Rectal smooth muscle tissue (tissue), 1 donor: ENCODE measurements around the gene NFYC.
"Not testable (repeated sequence)": the region's sequence is repeated elsewhere in the genome, so short reads cannot be mapped to it uniquely, and the experiment has no call there.

Source experiments
- H3K27ac ChIP-seq: one replicate; pipeline ENCODE4 v1.7.0; 2013; ENCODE audit warnings: low read depth, low read length, inconsistent platforms
- H3K27me3 ChIP-seq: one replicate; pipeline ENCODE4 v1.7.0; 2013; ENCODE audit warnings: low read length; ENCODE audit not compliant: control insufficient read depth, insufficient read depth
- H3K36me3 ChIP-seq: one replicate; pipeline ENCODE4 v1.7.0; 2013; ENCODE audit warnings: low read length; ENCODE audit not compliant: control insufficient read depth, insufficient read depth
- H3K4me1 ChIP-seq: one replicate; pipeline ENCODE4 v1.7.0; 2013; ENCODE audit warnings: low read length; ENCODE audit not compliant: control insufficient read depth, insufficient read depth
- H3K4me3 ChIP-seq: one replicate; pipeline ENCODE4 v1.7.0; 2013; ENCODE audit warnings: low read length
- H3K9ac ChIP-seq: one replicate; pipeline ENCODE4 v1.7.0; 2013; ENCODE audit warnings: low read length

Gene NFYC

DNA sequence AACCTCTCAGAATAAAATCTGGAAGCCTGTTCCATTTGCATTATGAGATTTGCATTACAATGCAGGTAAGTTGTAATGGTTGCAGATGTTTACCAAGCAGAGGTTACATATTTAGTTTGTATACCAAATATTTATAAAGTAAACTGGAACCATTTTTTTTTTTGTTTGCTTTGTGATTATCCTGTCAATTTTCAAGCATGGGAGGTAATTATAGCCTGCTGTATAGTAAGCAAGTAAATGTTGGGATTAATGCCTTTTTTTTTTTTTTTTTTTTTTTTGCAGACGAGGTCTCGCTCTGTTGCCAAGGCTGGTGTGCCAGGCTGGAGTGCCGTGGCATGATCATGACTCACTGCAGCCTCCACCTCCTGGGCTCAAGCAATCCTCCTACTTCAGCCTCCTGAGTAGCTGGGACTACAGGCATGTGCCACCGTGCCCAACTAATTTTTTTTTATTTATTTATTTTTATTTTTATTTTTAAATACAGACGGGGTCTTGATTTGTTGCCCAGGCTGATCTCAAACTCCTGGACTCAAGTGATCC lies 21.0 kb downstream of the NFYC start:
- peaks cover 13% of the 10 kb centered on the region for H3K4me1 ChIP-seq
- H3K9ac ChIP-seq = no peak overlapping the region
- no peak overlapping the region for H3K4me3 ChIP-seq
- H3K27ac ChIP-seq = no peak overlapping the region
- H3K27me3 ChIP-seq = no peaks in the 10 kb centered on the region
- no peaks in the 10 kb centered on the region for H3K36me3 ChIP-seq

DNA sequence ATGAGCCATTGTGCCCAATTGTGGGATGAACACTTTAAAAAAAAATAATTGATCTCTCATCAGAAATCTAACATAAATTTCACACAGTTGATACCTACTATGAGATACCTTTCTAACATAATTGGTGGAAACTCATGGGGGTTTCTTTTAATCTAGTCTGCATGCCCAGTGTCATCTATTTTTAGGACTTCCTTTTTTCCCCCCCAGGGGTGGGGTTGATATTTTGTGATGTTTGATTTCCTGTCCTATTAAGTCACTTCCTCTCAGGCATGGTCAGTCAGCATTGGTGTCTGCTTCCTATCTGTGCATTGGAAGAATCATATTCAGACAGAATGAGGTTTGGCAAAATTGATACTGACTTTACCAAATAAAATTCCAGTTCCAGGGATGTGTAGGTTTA lies 21.5 kb downstream of the NFYC start:
- Histone ChIP-seq H3K9ac (no peak overlapping the region), H3K4me1 (peaks cover 13% of the 10 kb centered on the region), H3K27ac (no peak overlapping the region)

DNA sequence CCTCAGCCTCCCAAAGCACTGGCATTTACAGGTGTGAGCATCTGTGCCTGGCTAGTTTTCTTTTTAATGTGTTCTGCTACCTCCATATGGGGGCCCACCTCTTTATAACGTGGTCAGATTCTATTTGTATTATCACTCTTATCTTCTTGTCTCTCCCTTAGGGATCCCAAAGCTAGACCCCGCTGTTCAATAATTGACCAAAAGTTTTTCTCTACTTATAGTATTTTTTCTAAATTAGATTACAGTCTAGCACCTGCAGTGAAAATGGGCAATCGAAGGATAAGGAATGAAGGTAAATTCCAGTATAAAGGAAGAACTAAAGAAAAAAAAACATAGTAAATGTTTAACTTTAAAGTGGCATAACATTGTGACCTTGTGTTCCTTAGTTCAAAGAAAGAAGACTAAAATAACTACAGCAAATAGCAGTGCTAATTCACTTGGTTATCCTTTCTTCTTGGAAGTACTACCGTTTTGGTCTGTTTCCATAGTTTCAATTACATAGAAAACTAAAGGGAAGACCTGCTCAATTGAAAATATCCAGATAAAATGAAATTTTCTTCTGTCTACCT lies 24.1 kb downstream of the NFYC start:
- no peak overlapping the region for H3K4me3 ChIP-seq
- H3K27me3 ChIP-seq = no peaks in the 10 kb centered on the region
- peaks cover 20% of the 10 kb centered on the region for H3K4me1 ChIP-seq
- H3K27ac ChIP-seq = no peak overlapping the region
- no peaks in the 10 kb centered on the region for H3K36me3 ChIP-seq
- no peak overlapping the region for H3K9ac ChIP-seq

More for the DNA sequence above, 21.5 kb downstream of the NFYC start:
- Histone ChIP-seq H3K27me3 (no peaks in the 10 kb centered on the region), H3K4me3 (no peak overlapping the region), H3K36me3 (no peaks in the 10 kb centered on the region)

DNA sequence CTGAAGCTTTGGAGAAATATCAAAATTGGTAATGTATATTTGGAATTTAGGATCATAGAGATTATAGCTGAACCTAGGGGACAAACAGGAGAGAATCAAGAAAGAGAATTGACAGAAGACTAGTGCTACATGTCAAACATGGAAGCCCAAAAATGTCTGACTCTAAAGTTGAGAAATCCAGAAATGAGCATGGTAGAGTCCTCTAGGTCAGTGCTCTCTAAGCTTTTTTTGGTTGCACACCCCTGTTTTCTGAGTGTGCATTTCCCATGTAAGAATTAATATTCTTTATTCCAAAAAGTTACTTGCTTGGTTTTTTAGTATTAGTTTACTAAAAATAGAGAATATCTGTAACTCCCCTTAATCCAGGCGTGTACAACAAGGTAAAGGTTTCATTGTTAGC lies 25.6 kb downstream of the NFYC start:
- Histone ChIP-seq H3K4me1 (peaks cover 9% of the 10 kb centered on the region), H3K36me3 (no peaks in the 10 kb centered on the region), H3K27me3 (no peaks in the 10 kb centered on the region), H3K9ac (no peak overlapping the region), H3K27ac (no peak overlapping the region), H3K4me3 (no peak overlapping the region)

DNA sequence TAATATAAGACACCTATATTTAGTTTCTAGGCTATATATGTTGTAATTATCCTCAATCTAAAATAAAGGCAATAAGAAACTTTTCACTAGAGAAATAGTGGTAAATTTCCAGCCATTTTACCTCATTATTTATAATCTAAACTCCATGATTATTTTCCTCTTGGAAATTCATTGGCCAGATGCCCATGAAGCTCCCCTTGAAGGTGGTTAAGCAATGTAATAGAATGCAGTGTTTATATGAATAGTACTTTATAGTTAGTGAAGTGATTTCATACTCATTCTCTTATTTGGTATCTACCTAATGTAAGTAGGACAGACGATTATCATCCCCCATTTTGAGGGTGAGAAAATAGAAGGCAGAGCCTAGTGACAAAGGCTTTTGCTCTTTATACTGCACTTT lies 26.5 kb downstream of the NFYC start:
- no peak overlapping the region for H3K4me3 ChIP-seq
- H3K36me3 ChIP-seq = peaks cover 2% of the 10 kb centered on the region
- H3K27me3 ChIP-seq = no peaks in the 10 kb centered on the region
- H3K9ac ChIP-seq = no peak overlapping the region
- peak overlapping the region; percentile 19 for H3K27ac ChIP-seq
- H3K4me1 ChIP-seq = peaks cover 11% of the 10 kb centered on the region

DNA sequence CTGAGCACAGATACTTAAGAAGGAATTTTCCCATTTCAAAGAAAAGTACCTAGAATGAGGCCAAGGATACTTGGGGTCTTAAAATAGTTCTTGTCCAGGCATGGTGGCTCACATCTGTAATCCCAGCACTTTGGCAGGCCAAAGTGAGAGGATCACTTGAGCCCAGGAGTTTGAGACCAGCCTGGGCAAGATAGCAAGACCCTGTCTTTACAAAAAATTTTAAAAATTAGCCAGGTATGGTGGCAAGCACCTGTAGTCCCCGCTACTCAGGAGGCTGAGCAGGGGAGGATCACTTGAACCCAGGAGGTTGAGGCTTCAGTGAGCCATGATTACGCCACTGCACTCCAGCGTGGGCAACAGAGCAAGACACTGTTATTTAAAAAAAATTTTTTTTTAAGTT lies 29.0 kb downstream of the NFYC start:
- no peaks in the 10 kb centered on the region for H3K27me3 ChIP-seq
- peaks cover 15% of the 10 kb centered on the region for H3K4me1 ChIP-seq
- no peak overlapping the region for H3K9ac ChIP-seq
- no peak overlapping the region for H3K27ac ChIP-seq
- no peak overlapping the region for H3K4me3 ChIP-seq
- peaks cover 4% of the 10 kb centered on the region for H3K36me3 ChIP-seq

DNA sequence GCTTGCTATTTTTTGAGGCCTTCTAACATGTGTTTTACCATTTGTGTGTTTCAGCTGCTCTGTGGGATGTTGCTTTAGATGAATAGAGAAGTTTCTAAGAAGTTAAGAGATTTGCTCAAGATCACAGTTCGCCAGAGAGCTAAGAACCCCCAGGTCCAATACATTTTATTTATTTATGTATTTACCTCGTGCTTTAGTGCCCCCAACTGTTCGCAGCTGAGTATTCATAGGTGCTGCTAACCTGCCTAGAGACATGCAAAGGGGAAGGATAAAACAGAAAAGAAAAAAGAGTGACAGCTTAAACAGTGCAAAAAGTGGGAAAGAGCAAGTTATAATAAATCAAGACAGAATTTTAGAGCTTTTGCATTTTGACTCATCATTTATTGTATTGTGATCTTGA lies 31.1 kb downstream of the NFYC start:
- H3K4me3 ChIP-seq = no peak overlapping the region
- H3K27ac ChIP-seq = no peak overlapping the region
- no peak overlapping the region for H3K9ac ChIP-seq
- peaks cover 4% of the 10 kb centered on the region for H3K36me3 ChIP-seq
- peaks cover 15% of the 10 kb centered on the region for H3K4me1 ChIP-seq
- H3K27me3 ChIP-seq = no peaks in the 10 kb centered on the region

DNA sequence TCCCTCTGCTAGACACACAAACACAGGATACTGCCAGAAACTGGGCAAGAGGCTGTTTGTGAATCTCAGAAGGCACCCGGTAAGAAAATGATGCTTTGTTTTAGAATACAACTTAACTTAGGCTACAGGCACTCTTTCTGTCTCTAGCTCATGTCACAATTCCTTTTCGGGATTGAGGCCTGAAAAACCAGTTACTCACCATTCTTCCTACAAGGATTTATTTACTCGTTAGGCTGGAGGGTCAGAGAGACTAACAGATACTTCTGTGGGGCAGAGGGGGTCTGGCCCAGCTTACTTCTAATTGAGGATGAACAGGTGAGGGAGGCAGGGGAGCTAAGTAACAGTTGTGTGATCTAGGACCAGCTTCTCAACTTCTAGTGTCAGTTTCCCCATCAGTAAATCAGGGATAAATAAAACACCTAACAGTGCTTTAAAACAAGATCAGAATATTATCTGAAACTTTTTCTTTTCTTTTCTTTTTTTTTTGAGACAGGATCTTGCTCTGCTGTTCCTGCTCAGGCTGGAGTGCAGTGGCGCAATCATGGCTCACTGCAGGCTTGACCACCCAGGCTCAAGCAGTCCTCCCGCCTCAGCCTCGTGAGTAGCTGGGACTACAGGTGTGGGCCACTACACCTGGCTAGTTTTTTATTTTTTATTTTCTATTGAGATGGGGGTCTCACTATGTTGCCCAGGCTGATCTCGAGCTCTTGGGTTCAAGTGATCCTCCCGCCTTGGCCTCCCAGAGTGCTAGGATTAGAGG lies 31.9 kb downstream of the NFYC start:
- peaks cover 4% of the 10 kb centered on the region for H3K36me3 ChIP-seq
- no peak overlapping the region for H3K27ac ChIP-seq
- H3K9ac ChIP-seq = no peak overlapping the region
- peaks cover 15% of the 10 kb centered on the region for H3K4me1 ChIP-seq
- no peak overlapping the region for H3K4me3 ChIP-seq
- H3K27me3 ChIP-seq = no peaks in the 10 kb centered on the region

DNA sequence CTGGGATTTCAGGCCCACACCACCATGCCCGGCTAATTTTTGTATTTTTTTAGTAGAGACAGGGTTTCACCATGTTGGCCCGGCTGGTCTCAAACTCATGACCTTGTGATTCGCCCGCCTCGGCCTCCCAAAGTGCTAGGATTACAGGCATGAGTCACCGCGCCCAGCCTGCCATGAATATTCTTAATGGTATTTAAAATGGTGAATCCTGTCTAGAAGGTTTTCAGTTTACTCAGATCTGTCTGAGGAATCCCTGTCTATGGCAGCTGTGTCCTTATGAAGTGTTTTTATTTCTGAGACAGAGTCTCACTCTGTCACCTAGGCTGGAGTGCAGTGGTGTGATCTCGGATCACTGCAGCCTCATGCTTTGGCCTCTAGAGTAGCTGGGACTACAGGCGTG lies 36.2 kb downstream of the NFYC start:
- not testable (repeated sequence) for H3K36me3 ChIP-seq, H3K9ac ChIP-seq, H3K27ac ChIP-seq, H3K4me3 ChIP-seq, H3K27me3 ChIP-seq
- peaks cover 15% of the 10 kb centered on the region for H3K4me1 ChIP-seq

DNA sequence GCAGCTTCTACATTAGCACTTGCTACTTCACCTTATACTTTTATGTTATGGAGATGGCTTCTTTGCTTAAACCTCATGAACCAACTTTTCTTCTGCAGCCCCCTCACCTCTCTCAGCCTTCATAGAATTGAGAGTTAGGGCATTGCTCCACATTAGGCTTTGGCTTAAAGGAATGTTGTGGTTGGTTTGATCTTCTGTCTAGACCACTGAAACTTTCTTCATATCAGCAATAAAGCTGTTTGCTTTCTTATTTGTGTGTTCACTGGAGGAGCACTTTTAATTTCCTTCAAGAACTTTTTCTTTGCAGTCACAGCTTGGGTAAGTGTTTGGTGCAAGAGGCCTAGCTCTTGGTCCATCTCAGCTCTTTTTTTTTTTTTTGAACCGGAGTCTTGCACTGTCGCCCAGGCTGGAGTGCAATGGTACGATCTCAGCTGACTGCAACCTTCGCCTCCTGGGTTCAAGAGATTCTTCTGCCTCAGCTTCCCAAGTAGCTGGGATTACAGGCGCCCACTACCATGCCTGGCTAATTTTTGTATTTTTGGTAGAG lies 37.9 kb downstream of the NFYC start:
- not testable (repeated sequence) for H3K27me3 ChIP-seq, H3K4me3 ChIP-seq, H3K36me3 ChIP-seq, H3K9ac ChIP-seq, H3K4me1 ChIP-seq, H3K27ac ChIP-seq

DNA sequence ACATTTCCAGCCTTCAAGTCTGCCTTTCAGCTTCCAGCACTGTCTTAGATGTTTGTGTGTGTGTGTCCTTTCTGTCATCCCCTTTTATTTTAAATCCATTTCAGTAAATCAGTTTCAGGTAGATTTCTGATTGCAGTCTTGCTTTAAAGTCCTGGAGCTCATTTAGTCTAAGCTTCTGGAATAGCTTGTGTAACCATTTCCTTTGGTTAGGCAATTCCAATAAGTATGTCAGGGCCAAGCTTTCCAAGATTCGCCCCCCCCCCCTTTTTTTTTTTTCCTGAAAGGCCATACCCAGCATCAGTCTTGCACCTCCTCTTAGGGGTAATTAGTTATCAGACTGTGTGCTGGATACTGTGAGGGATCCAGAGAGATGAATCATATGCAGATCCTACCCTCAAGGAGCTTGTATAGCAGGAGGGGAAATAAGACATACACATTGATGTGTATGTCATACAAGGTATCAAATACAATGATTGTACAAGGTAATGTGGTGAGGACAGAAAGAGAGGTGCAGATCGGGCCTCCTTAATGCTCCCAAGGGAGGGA lies 41.3 kb downstream of the NFYC start:
- H3K4me3 ChIP-seq = no peak overlapping the region
- H3K27ac ChIP-seq = no peak overlapping the region
- H3K27me3 ChIP-seq = no peaks in the 10 kb centered on the region
- no peaks in the 10 kb centered on the region for H3K36me3 ChIP-seq
- peaks cover 12% of the 10 kb centered on the region for H3K4me1 ChIP-seq
- no peak overlapping the region for H3K9ac ChIP-seq

DNA sequence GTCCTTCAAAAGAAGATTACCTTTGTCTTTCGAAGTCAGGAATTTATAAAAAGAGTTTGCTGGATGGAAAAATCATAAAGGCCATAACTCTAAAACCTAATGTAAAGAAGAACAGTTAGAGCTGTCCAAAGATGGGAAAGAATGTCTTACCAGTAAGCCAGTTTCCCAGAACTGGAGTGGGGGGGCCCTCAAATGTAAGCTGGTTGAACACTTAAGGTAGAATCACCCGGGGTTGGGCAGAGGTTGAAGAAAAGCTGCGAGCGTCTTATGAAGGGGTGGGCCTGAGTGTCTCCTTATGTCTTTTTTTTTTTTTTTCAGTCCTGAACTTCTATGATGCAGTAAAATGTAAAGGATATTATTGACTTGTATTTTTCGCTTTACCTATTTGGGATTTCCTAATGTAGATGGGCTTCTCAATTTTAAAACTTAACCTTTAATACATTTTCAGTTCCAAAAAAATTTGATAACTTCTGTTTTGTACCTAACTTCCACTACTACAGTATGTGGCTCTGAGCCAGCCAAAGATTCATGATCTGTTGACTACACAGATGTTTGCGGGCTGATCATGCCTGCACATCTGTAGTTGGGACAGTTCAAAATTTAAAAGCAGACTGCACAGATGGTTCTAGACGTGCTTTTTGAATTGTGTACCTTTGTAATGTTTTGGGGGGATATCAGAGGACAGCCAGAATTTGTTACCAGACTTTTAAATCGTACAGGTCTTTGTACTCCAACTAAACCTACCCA lies 43.6 kb downstream of the NFYC start:
- Histone ChIP-seq H3K27me3 (no peaks in the 10 kb centered on the region), H3K9ac (no peak overlapping the region), H3K4me3 (no peak overlapping the region), H3K27ac (no peak overlapping the region), H3K4me1 (peaks cover 16% of the 10 kb centered on the region), H3K36me3 (peaks cover 4% of the 10 kb centered on the region)
